NCI-H2196 (cell line): Measurements from ENCODE around the gene WFDC9.
A peak's percentile ranks its signal among the peaks of the same experiment; 100 is the strongest.
"Not testable (repeated sequence)": the region's sequence is repeated elsewhere in the genome, so short reads cannot be mapped to it uniquely, and the experiment has no call there.

Experiments used
- DNase-seq: peaks from one replicate; lab custom pipeline; 2025; ENCODE audit not compliant: unreplicated experiment; lab: John Stamatoyannopoulos, UW

WFDC9 gene

DNA sequence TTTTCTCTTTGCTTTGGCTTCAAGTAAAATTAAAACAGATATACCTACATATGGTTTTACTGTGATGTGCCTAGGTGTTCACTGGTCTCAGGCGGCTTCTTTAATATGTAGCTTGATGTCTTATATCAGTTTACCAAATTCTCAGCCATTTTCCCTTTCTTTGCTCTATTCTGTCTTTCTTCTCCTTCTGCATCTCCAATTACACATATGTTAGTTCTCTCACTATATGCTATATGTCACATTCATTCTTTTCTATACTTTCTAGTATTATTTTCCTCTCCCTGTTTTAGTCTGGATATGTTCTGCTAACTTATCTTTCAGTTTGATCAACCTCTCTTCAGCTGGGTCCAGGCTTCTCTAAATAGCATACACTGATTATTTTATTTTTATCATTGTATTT is 37.6 kb downstream of the WFDC9 start:
- DNase-seq: no peak

DNA sequence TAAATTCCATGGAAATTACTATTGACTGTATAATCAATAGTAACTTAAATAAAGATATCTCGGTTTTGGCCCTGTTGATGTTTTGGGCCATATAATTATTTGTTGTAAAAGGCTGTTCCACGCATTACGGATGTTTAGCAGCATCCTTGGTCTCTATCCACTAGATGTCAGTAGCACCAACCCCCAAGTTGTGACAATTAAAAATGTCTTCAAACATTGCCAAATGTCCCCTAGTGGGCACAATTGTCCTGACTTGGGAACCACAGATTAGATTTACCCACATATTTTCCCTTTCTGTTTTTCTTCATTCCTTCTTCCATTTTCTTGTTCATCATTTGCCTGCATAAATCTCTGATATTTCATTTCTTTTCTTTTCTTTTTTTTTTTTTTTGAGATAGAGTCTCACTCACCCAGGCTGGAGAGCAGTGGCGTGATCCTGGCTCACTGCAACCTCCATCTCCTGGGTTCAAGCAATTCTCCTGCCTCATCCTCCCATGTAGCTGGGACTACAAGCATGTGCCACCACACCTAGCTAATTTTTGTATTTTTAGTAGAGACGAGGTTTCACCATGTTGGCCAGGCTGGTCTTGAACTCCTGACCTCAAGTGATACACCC is 38.4 kb downstream of the WFDC9 start:
- peak; percentile 28 for DNase-seq

DNA sequence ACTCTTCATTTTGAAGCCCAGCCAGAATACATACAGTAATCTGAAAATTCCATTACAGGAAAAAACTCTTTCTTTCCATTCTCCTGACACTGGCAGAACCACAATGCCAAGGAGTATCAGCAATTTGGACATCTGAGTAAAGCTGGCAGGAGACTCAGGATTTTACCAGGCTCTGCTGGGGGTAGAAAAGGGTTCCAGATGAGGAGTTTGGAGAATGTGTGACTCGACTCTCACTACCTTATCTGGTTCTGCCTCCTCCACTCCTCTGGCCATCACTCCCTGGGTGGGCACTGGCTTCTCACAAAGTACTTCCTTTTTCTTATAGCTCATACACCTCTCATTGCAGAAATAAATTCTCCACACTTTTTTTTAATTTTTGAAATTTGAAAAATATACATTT is 41.4 kb downstream of the WFDC9 start:
- DNase-seq: no peak

DNA sequence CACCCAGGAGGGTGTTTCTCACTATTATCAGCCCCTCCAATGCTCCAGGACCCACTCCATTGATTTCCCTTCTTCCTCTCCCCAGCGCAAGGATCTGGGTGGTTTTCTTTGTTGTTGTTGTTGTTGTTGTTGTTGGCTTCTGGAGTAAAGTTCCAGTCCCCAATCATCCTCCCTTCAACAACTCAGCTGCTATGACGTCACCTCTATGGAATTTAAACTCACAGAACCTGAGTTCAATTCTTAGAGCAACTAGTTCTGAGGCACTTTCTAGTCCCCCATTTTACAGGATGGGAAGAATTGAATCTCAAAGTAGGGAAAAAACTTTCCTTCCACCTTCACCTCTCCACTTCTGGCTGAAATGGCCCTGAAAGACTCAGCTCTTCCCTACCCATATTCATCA is 42.3 kb downstream of the WFDC9 start:
- no peak for DNase-seq

DNA sequence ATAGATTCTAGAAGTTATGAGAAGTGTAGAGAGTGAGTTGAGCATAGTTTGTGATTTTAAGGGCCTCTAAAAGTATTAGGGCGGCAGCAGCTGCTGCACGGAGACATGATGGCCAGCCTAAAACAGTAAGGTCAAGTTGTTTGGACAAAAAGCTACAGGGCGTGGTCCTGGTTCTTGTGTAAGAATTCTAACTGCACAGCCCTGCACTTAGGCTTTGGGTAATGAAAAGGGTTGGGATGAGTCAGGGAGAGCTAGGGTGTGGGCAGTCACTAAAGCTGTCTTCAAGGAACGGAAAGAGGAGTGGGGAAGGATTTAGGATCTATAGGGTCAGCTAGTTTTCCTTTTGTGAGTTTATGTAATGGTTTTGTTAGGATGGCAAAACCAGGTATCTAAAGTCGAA is 45.1 kb downstream of the WFDC9 start:
- DNase-seq: not testable (repeated sequence)

DNA sequence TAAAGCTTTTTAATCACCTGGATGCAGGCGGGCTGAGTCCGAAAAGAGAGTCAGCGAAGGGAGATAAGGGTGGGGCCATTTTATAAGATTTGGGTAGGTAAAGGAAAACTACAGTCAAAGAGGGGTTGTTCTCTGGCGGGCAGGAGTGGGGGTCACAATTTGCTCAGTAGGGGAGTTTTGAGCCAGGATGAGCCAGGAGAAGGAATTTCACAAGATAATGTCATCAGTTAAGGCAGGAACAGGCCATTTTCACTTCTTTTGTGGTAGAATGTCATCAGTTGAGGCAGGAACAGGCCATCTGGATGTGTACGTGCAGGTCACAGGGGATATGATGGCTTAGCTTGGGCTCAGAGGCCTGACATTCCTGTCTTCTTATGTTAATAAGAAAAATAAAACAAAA is 46.8 kb downstream of the WFDC9 start:
- DNase-seq: not testable (repeated sequence)

DNA sequence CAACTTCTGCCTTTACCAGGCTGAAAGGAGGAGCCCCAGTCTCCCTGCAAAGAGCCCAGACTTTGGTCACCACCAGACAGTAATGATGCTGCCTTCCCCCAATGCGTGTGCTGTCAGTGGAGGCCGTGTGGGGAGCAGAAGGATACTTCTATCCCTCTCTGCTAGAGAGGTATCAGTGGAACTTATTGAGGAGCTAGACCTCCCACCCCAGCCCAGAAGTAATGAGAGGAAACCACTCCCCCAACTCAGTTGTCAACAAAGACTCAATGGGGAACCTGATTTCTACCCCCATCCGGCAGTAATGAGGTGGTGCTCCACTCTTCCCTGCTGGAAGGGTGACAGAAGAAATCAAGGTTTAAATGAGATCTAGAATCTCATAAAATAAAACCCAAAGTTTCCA is 47.6 kb downstream of the WFDC9 start:
- no peak for DNase-seq

DNA sequence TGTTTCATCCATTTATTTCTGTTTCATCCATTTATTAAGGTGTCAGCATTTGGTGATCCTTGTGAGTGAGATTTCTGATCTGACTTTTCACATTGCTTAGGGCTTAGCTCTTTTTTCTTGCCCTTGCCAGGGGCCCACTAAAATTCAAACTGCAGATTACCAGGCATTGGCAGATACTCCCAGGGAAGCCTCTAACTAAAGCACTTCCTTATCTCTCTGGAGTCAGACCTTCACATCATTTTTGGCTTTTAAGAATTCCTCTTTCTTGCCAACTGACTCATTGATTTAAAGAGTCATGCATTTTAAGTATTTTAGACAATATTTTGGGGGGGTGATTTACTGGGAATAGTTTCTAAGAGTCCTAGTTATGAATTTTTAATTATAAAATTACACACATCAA is 49.4 kb downstream of the WFDC9 start:
- DNase-seq: no peak

DNA sequence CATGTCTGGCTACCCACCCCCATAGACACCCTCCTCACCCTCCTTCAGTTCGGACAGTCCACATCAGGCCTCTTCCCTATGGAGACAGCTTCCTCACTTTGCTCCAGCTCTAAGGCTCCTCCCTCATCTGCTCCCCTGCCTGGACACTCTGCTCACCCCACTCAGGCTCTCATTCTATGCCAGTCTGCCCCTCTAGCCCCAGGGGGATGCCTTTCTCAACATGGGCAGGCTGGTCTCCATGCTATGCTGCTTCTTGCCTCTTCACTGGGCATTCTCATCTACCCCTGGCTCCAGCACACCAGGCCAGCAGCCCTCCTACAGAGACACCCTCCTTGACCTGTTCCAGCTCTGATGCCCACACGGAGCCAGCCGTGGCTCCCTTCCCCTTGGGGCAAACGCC is 51.9 kb downstream of the WFDC9 start, which contains the start of gene WFDC8:
WFDC8 (minus strand) TSS at position 101 of the 400 bp plus-strand sequence; CDS start at position 64, 37 bp downstream.
- no peak for DNase-seq

DNA sequence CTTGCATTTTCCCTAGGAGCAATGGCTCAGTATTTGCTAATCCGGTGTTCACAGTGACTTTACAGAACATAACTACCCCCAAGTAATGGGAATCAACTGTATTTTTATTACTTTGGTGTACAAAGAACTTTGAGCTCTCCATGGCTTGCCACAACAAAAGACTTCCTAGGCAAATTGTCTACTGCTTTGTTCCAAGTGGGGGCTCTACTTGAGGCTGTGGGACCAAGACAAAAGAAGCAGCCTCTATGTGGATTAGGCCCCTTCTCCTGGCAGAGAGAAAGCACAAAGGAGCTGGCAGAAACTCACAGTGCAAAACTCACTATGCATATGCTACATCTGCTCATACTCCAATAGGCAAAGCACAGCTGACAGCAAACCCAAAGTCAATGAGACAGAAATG is 52.9 kb downstream of the WFDC9 start:
- no peak for DNase-seq

DNA sequence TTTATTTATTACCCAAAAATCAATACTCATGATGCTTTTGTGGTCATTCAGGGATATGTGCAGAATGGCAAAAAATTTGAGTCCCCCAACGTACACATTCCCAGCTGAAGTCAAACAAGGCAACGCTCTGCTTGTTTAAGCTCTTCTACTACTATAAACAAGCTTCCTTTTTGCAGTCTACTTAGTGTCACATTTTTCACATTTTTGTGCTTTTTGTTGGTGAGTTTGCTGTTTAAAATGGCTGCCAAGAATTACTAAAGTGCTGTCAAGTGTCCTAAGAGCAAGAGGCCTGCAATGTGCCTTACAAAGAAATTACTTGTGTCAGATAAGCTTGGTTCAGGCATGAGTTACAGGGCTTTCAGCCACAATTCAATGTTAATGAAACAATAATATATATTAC is 54.1 kb downstream of the WFDC9 start:
- DNase-seq: no peak

DNA sequence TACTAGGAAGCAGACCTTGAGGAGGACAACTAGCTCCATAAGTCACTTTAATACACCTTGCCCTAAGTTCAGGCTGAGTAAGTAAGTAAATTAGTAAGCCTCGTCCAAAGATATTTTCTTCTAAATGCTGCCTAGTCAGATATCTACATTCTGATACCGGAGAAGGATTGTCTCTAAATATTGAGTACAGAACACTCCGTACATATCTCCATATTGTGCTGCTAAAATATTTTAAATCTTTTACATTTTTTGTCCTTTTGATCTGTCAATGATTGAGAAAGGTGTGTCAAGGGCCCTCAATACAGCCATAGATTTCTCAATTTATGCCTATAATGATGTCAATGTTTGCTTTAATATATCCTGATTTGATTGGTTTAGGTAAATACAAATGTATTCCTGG is 55.2 kb downstream of the WFDC9 start:
- no peak for DNase-seq

DNA sequence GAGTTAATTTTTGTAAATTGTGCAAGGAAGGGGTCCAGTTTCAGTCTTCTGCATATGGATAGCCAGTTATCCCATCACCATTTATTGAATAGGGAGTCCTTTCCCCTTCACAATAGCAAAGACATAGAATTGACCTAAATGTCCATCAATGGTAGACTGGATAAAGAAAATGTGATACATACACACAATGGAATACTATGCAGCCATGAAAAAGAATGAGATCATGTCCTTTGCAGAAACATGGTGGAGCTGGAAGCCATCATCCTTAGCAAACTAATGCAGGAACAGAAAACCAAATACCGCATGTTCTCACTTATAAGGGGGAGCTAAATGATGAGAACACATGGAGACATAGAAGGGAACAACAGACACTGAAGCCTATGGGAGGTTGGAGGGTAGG is 61.4 kb downstream of the WFDC9 start:
- DNase-seq: not testable (repeated sequence)

DNA sequence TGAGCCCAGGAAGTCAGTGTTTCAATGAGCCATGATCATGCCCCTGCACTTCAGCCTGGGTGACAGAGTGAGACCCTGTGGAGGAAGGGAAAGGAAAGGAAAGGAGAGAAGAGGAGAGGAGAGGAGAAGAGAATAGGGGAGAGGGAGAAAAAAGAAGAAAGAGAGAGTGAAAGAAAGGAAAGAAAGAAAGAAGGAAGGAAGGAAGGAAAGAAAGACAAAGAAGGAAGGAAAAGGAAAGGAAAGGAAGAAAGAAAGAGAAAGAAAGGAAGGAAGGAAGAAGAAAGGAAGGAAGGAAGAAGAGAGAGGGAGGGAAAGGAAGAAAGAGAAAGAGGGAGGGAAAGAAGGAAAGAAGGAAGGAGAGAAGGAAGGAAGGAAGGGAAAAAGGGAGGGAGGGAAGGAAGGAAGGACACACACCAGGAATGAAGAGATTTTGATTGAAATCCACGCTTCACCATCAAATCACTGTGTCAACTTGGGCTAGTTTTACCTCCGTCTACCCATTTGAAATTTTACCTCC is 66.3 kb downstream of the WFDC9 start:
- no peak for DNase-seq
